H4 (cell line): ENCODE results near the gene KMT2B. TPM values are rescaled to one million over a fixed set of nuclear protein-coding genes. Genes with fewer than 3 reads are reported as not detected.
A peak's percentile ranks its signal among the peaks of the same experiment; 100 is the strongest.
"Not testable (repeated sequence)": the region's sequence is repeated elsewhere in the genome, so short reads cannot be mapped to it uniquely, and the experiment has no call there.

ENCODE experiments used
- DNase-seq: peaks from one replicate; pipeline ENCODE4 v3.0.0-alpha.2; 2015; ENCODE audit warnings: low spot score
- total RNA-seq: library from RNA; depleted of rRNA; stranded (reverse); fragments of >200 nt; shearing (Covaris generic); gene quantifications from 2 replicates; pipeline ENCODE4 v1.2.3, GENCODE V29; 2014; rRNA removed

KMT2B gene, protein sequence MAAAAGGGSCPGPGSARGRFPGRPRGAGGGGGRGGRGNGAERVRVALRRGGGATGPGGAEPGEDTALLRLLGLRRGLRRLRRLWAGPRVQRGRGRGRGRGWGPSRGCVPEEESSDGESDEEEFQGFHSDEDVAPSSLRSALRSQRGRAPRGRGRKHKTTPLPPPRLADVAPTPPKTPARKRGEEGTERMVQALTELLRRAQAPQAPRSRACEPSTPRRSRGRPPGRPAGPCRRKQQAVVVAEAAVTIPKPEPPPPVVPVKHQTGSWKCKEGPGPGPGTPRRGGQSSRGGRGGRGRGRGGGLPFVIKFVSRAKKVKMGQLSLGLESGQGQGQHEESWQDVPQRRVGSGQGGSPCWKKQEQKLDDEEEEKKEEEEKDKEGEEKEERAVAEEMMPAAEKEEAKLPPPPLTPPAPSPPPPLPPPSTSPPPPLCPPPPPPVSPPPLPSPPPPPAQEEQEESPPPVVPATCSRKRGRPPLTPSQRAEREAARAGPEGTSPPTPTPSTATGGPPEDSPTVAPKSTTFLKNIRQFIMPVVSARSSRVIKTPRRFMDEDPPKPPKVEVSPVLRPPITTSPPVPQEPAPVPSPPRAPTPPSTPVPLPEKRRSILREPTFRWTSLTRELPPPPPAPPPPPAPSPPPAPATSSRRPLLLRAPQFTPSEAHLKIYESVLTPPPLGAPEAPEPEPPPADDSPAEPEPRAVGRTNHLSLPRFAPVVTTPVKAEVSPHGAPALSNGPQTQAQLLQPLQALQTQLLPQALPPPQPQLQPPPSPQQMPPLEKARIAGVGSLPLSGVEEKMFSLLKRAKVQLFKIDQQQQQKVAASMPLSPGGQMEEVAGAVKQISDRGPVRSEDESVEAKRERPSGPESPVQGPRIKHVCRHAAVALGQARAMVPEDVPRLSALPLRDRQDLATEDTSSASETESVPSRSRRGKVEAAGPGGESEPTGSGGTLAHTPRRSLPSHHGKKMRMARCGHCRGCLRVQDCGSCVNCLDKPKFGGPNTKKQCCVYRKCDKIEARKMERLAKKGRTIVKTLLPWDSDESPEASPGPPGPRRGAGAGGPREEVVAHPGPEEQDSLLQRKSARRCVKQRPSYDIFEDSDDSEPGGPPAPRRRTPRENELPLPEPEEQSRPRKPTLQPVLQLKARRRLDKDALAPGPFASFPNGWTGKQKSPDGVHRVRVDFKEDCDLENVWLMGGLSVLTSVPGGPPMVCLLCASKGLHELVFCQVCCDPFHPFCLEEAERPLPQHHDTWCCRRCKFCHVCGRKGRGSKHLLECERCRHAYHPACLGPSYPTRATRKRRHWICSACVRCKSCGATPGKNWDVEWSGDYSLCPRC (N-terminal part only)
- total RNA-seq: 4.9 and 8.8 TPM in 2 replicates

DNA sequence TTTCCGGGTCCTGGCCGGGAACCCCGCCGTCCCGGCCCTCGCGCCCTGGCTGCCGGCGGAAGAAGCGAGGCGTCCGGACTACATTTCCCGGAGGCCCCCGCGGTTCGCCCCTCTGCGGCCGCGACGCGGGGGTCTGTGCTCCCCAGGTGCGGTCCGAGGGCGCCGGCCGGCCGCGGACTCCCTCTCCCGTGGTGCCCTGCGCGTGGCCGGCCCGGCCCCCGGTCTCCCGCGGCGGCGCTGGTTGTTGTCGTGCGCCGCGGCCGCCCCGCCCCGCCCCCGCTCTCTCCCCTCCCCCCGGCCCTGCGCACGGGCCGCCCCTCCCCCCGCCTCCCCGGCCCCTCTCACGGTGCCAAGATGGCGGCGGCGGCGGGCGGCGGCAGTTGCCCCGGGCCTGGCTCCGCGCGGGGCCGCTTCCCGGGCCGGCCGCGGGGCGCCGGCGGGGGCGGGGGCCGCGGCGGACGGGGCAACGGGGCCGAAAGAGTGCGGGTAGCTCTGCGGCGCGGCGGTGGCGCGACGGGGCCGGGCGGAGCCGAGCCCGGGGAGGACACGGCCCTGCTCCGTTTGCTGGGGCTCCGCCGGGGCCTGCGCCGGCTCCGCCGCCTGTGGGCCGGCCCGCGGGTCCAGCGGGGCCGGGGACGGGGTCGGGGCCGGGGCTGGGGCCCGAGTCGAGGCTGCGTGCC is at the start of gene KMT2B:
Gene KMT2B, plus strand, starts transcription at position 339 of the 680 bp plus-strand sequence. Its CDS starts 16 bp downstream, at position 355.
- DNase-seq: peak; percentile 97

DNA sequence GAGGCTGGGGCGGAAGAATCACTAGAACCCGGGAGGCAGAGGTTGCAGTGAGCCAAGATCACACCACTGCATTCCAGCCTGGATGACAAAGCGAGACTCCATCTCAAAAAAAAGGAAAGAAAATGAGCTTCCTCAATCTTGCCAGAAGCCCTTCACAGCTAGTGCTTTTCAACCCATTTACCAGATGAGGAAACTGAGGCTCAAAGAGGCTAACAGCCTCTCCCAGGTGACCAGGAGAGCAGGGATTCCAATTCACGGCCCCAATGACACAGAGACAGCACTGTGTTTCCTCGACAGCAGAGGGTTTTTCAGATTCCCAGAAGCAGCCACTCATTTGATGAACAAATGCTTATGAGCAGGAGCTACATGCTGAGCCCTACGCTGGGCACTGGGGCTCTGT is 48.2 kb upstream of the KMT2B start:
- no peak for DNase-seq

DNA sequence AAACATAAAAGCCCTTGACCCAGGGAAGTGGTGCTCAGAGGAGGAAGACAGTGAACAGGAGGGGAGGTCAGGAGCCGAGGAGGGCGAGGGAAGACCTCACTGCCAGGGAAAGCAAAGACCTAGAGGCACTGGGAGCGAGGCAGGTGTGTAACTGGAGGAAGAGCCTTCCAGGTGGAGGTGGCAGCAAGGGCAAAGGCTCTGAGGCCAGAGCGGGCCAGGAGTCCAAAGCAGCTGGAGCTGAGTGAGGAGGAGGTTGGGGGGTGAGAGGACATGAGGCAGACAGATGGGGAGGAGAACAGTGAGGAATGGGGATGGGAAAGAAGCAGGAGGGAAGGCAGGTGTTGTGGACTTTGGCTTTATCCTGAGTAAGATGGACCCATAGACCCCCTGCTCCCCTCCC is 47.8 kb upstream of the KMT2B start:
- DNase-seq: no peak

DNA sequence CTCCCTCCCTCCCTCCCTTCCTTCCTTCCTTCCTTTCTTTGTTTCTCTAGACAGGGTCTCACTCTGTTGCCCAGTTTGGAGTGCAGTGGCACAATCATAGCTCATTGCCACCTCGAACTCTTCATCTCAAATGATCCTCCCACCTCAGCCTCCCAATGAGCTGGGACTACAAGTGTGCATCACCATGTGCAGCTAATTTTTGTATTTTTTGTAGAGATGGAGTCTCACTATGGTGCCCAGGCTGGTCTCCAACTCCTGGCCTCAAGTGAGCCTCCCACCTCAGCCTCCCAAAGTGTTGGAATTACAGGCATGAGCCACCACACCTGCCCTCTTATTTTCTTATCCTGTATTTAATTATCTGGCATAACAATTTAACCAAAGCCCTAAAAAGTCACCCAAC is 47.1 kb upstream of the KMT2B start:
- DNase-seq: no peak

DNA sequence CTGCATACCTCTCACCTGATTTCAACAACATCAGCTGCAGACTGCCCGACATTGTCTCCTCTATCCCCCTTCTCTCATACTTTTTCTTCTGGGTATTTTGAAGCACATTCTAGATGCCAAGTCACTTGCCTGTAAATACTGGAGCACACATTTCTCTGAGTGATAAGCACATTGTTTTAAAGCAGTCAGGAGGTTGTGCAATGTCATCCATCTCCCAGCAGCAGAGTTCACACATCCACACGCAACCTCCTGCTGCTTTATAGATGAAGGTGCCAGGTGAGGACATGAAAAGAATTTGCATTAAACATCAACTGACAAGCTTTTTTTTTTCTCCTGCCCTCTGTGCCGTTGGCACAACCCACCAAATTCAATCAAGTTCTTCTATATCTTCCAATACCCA is 46.0 kb upstream of the KMT2B start:
- DNase-seq: no peak

DNA sequence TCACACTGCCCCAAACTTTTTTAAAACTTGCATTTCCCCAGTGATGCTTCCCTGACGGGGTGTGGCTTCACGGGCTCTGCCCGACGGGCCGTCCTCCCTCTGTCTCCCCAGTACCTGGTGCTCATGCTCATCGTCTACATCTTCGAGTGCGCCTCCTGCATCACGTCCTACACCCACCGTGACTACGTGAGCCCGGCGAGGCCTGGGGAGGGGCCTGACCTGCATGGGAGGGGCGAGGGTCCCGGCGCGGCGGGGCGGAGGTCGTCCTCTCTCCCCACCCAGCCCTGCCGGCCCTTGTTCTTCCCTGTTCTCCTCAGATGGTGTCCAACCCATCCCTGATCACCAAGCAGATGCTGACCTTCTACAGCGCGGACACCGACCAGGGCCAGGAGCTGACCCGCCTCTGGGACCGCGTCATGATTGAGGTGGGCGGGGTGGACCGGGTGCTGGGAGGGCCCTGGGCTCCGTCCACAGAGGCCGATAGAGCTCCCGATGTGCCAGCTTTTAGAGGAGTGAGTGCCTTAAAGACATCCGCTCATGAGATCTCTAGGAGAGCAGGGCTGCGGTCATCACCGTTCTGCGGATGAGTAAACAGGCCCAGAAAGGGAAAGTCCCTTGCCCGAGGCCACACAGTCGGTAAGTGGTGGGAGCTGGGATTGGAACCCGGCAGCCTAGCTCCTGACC is 44.5 kb upstream of the KMT2B start:
- DNase-seq: peak; percentile 65

DNA sequence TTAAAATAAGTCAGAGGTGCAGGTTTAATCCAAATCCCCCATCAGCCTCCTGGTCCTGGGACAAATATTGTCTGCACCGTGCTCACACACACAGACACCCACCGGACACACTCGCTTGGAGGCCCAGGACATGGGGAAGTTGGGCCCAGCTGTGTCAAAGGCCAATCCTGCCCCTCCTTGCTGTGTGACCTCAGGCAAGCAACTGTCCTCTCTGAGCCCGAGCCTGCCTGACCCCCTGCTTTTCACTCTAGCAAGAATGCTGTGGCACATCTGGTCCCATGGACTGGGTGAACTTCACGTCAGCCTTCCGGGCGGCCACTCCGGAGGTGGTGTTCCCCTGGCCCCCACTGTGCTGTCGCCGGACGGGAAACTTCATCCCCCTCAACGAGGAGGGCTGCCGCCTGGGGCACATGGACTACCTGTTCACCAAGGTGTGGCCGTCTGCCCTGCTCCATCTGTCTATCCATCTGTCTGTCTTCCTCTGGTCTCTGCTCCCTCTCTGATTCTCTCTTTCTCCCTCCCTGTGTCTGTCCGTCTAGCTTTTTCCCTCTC is 42.1 kb upstream of the KMT2B start:
- no peak for DNase-seq

DNA sequence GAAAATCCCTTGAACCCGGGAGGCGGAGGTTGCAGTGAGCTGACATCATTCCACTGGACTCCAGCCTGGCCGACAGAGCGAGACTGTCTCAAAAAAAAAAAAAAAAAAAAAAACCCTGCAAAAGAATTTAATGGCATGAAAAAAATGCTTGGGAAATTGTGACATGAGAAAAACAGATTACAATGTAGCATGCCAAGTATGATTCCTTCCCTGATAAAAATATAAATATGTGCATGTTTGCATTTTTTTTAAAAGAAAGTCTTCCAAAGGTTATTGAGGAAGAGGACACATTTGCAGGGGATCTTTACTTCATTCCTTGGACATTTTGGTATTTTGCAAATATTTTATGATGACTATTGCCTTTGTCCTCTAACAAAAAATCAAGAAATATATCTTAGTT is 28.0 kb upstream of the KMT2B start:
- no peak for DNase-seq

DNA sequence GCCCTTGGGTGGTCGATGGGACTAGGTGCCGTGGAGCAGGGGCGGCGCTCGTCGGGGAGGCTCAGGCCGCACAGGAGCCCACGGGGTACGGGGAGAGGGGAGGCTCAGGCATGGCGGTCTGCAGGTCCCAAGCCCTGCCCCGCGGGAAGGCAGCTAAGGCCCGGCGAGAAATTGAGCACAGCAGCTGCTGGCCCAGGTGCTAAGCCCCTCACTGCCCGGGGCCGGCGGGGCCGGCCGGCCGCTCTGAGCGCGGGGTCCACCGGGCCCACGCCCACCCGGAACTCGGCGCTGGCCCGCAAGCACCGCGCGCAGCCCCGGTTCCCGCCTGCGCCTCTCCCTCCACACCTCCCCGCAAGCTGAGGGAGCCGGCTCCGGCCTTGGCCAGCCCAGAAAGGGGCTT is 26.7 kb upstream of the KMT2B start:
- DNase-seq: not testable (repeated sequence)

DNA sequence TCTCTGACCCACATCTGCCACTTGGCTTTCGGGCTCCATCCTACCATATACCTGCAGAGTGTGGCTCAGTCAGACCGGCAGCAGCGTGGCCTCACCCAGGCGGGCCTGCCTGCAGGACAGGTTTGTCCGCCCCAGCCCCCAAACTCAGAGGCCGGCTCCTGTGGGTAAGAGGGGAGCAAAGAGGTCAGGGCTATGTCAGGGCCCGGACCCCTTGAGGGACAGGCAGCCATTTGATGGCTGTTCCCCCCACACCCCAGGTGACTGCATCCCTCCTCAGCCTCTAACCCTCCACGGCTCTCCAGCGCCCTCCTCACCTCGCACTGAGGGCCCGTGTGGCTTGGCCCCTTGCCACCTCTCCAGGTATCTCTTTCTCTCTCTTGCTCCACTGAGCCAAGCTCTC is 25.8 kb upstream of the KMT2B start:
- DNase-seq: no peak

DNA sequence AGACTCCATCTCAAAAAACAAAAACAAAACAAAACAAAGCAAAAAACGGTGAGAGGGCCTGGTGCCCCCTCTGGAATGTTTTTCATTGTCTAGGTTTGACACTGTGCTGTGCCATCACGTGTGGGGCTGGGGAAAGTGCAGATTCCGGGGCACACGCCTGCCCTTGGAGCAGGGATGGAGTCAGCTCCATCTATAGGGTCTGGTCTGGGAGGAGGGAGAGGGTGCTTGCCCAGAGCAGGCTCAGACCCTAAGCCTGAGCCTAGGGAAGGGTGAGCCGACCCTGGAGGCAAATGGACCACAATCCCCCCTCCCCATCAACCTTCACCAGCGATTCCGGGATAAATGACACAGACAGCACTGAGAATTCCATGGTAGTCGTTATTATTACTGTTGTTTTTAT is 24.4 kb upstream of the KMT2B start:
- no peak for DNase-seq

DNA sequence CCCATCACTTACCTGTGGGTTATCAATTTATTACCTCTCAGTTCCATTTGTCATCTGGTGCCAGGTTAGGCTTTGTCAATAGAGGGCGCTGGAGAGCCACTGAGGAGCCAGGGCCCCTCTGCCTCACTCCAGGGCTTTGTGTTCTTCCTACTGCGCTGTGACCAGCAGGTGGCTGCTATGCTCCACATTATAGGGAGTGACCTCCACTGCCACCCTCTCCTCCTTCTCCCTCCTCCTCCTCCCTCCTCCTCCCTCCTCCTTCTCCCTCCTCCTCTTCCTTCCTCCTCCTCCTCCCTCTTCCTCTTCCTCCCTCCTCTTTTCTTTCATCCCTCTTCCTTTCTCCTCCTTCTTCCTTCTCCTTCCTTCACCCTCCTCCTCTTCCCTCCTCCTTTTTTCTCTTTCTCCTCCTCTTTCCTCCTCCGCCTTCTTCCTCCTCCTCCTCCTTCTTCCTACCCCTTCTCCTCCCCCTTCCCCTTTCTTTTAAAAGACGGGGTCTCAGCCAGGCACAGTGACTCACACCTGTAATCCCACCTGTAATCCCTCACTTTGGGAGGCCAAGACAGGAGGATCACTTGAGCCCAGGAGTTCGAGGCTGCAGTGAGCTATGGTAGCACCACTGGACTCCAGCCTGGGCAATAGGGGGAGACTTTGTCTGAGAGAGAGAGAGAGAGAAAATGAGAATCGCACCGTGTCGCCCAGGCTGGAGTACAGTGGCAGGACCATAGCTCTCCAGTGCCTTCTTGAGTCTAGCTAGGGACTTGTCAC is 23.8 kb upstream of the KMT2B start:
- DNase-seq: peak; percentile 96

DNA sequence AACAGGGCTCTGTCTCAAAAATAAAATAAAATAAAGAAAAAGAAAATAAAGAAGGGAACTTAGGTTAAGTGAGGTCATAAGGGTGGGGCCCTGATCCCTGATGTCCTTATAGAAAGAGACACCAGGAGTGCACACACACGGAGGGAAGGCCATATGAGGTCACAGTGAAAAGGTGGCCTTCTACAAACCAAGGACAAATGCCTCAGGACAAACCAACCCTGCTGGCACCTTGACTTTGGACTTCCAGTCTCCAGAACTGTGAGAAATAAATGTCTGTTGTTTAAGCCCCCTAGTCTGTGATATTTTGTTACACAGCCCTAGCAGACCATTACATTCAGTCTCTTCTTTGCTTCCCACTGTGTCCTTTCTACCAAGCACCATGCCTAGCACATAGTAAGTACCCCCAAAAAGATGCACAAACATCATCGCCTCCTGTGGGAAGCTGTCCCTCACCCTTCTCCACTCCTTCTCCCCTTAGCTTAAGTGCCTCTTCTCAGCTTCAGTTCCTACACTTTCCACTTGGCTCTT is 21.8 kb upstream of the KMT2B start:
- DNase-seq: no peak

DNA sequence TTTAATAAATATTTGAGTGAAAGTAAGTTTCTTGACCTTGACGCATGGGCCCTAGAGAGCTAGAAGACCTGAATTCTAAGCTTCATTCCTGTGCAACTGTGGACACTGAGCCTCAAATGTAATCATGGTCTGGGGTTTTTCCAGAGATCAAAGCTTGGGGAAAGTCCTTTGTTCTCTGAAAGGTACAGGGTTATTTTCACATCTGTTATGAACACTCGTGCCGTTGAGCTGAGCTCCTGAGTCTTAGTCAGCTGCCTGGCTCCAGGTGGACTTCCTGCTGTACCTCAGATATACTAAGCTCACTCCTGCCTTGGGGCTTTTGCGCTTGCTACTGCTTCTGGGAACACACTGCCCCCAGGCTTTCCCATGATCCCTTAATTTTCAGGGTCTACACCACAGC is 21.0 kb upstream of the KMT2B start:
- DNase-seq: no peak

DNA sequence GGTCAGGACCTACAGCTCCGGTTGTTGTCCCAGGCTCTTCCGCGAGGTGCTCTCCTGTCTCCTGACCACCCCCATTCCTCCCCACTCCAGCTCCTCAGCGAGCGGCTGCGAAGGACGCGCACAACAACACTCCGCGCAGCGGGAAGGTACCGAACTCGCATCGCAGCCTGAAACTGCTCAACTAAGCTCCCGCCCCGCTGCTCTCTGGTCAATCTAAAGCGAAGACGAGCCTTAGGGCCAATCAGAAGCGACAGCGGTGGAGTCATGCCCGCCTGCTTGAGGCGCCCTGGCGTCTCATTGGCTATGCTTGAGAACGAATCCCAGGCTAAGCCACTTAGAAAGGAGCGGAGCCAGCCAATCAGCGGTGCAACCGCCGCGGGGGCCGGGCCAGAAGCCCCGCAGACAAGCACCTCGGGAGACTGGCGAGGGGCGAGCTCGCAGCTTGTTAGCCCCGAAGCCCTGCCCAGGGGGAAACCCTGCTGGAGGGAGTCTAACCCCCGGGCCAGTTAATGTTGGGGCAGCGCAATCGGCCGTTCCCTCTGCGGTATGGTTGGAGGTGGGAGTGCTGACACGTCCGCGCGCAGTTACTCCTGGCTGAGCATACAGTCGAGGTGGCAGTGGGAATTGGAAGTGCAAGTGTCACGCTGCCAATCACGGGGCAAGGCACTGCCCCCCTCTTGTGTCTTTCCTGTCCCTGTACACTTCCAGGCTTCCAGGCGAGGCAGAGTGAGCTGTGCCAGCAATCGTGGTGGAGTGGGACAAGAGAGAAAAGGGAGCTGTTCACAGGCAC is 15.4 kb upstream of the KMT2B start:
- peak; percentile 100 for DNase-seq

DNA sequence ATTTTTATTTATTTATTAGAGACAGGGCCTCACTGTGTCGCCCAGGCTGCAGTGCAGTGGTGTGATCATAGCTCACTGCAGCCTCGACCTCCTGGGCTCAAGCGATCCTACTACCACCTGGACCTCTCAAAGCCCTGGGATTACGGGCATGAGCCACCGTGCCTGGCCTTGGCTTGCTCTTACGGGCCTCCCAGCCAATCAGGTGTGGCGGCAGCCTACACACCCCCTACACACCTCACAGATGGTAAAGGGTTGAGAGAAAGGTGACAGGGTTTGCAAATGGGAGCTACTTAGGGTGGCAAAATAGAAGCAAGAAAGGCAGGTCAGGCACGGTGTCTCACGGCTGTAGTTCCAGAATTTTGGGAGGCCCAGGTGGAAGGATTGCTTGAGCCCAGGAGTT is 14.5 kb upstream of the KMT2B start:
- no peak for DNase-seq

DNA sequence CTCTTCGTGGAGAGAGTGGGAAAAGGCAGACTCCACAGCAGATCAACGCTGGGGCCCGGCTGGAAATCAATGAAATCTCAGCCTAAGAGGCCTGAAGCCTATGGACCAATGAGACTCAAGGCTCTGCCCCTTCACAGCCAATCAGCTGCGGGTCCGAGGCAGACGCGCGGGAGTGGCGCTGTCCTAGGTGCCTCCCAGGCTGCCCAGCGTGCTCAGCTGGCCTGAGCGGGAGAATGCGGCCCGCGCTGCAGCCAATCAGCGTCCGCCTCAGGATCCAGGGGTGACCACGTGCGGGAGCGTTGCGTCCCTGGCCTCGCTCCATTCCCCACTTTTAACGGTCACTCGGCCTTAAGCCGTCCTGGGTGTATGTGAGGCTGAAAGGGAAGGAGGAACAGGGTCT is 13.6 kb upstream of the KMT2B start, which contains the start of gene ZBTB32:
Gene ZBTB32, plus strand, starts transcription at position 341 of the 400 bp plus-strand sequence. CDS start 10,069 bp downstream, outside the sequence.
- no peak for DNase-seq

DNA sequence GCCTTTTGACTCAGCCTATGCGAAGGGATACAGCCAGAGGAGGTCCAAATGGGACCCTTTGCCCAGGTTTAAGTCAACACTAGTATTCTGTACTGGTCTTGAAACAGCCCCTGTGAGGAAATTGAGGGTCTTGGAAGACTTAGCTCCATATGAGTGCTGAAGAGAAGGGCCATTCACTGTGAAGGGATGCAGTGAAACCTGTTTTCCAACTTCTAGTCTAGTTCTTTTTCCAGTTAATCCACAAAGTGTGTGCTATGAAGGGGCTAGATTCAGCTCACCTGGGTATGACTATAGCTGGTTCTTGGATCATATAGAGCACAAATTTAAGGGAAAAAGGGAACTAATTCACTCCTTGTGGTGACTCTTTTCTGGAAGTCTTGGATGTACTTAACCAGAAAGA is 9.4 kb upstream of the KMT2B start:
- no peak for DNase-seq
